Activated T-helper 17 cell treated with anti-CD3 and anti-CD28 coated beads, Interleukin-2, amount 50 U/mL, for 72 hours (primary cell): ENCODE measurements around the gene TUBB2A. TPM values are rescaled to one million over a fixed set of nuclear protein-coding genes. Genes with fewer than 3 reads are reported as not detected.

Source experiments
- total RNA-seq, 2 donors: library from RNA; stranded (reverse); gene quantifications; one replicate each; pipeline ENCODE4 v1.2.3, GENCODE V29; 2022

TUBB2A gene
- total RNA-seq, 2 donors from 2014 or later = 2.8 to 6.0 TPM

Other genes starting within 250 kb of the TUBB2A start
- gene SERPINB6, start 186.0 kb downstream of the TUBB2A start, total RNA-seq = 10 to 100 TPM; 22.1 to 26.0 TPM
- gene NQO2, start 157.7 kb downstream of the TUBB2A start, total RNA-seq = 10 to 100 TPM; 25.1 to 29.3 TPM
- gene RIPK1, start 89.0 kb downstream of the TUBB2A start, total RNA-seq = 10 to 100 TPM; 17.5 to 18.2 TPM
- gene BPHL, start 38.8 kb downstream of the TUBB2A start, total RNA-seq = 1 to 10 TPM; 9.1 to 9.2 TPM
- under 1 TPM in 1 of 2 donors, not detected in 1; 0.35 TPM for gene TUBB2B, start 70.1 kb upstream of the TUBB2A start, total RNA-seq
- 10 to 100 TPM; 17.0 to 24.7 TPM for gene PSMG4, start 101.4 kb upstream of the TUBB2A start, total RNA-seq